ENCODE results near the gene SCAF4.

- TF ChIP-seq CREB1 (IDR thresholded peaks at IDR 0.05; ENCODE audit: low read depth) (no peak), RAD21 (IDR thresholded peaks at IDR 0.05; ENCODE audit: low read depth) (no peak), CEBPB (IDR thresholded peaks at IDR 0.05) (no peak), EP300 (IDR thresholded peaks at IDR 0.05; ENCODE audit: borderline replicate concordance) (no peak), NFIC (IDR thresholded peaks at IDR 0.05) (no peak)
- TF ChIP-seq, protein P1, sequence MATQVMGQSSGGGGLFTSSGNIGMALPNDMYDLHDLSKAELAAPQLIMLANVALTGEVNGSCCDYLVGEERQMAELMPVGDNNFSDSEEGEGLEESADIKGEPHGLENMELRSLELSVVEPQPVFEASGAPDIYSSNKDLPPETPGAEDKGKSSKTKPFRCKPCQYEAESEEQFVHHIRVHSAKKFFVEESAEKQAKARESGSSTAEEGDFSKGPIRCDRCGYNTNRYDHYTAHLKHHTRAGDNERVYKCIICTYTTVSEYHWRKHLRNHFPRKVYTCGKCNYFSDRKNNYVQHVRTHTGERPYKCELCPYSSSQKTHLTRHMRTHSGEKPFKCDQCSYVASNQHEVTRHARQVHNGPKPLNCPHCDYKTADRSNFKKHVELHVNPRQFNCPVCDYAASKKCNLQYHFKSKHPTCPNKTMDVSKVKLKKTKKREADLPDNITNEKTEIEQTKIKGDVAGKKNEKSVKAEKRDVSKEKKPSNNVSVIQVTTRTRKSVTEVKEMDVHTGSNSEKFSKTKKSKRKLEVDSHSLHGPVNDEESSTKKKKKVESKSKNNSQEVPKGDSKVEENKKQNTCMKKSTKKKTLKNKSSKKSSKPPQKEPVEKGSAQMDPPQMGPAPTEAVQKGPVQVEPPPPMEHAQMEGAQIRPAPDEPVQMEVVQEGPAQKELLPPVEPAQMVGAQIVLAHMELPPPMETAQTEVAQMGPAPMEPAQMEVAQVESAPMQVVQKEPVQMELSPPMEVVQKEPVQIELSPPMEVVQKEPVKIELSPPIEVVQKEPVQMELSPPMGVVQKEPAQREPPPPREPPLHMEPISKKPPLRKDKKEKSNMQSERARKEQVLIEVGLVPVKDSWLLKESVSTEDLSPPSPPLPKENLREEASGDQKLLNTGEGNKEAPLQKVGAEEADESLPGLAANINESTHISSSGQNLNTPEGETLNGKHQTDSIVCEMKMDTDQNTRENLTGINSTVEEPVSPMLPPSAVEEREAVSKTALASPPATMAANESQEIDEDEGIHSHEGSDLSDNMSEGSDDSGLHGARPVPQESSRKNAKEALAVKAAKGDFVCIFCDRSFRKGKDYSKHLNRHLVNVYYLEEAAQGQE (IDR thresholded peaks at IDR 0.05; ENCODE audit: low read depth): no peak
- TF ChIP-seq, protein P2, sequence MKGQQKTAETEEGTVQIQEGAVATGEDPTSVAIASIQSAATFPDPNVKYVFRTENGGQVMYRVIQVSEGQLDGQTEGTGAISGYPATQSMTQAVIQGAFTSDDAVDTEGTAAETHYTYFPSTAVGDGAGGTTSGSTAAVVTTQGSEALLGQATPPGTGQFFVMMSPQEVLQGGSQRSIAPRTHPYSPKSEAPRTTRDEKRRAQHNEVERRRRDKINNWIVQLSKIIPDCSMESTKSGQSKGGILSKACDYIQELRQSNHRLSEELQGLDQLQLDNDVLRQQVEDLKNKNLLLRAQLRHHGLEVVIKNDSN (IDR thresholded peaks at IDR 0.05): no peak
These were observed 29.0 kb upstream of the SCAF4 start for GRCh38 chr21:31760931-31761330.
